T-helper 2 cell treated with Interferon-gamma antibody and Interleukin-4, amounts not matched to agents 100 ng/mL and 5 ng/mL, for 36 hours (primary cell): ENCODE measurements around the gene ABCG2. TPM values are rescaled to one million over a fixed set of nuclear protein-coding genes. Genes with fewer than 3 reads are reported as not detected.

Experiments
- intact Hi-C: fragments of 100-400 bp; cut with micrococcal nuclease; formaldehyde crosslinking; loops from one replicate; pipeline ENCODE4 v1.15.1; 2023
- total RNA-seq: library from RNA; stranded (reverse); gene quantifications from 2 replicates; pipeline ENCODE4 v1.2.3, GENCODE V29; 2022

ABCG2 gene
- total RNA-seq: 0.75 and 0.93 TPM in 2 replicates

GRCh38 chr4:88158489-88159228, at the start of gene ABCG2:
ABCG2 (minus strand) TSS chr4:88158639; CDS start chr4:88139995, 18,644 bp downstream.
- intact Hi-C loops: loop anchor here (2.0 kb wide), 1 partner anchor 54 kb away; no protein-coding TSS in a partner anchor

- intact Hi-C loops: no loop called here
These were observed 49.7 kb upstream of the ABCG2 start for GRCh38 chr4:88208156-88208555.

- intact Hi-C loops: no loop called here
These were observed 48.7 kb upstream of the ABCG2 start for GRCh38 chr4:88207171-88207570.

DNA sequence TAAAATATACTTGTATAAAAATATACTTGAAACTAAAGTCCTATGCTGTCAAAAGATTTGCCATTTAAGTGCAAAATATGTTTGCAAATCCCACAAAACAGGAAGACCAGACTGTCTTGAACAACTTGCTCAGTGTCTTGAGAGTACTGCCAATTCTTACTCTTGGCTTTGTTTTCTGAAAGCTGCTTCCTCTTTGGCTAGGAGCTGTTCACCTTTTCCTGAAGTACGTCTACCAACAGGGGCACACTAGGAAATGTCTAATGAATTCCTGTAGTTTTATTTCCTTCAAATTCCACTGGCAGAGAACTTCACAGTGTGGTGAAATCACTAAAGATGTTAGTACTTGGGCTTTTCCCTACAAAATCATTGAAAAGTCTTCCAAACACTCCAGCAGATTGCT, 46.4 kb upstream of the ABCG2 start:
- intact Hi-C loops: no loop called here

GRCh38 chr4:88202443-88202842, 44.0 kb upstream of the ABCG2 start:
- intact Hi-C loops: no loop called here

- intact Hi-C loops: no loop called here
These were observed 41.7 kb upstream of the ABCG2 start for GRCh38 chr4:88200186-88200585.

GRCh38 chr4:88196523-88197185, 38.2 kb upstream of the ABCG2 start:
- intact Hi-C loops: no loop called here

GRCh38 chr4:88196013-88196365, 37.5 kb upstream of the ABCG2 start:
- intact Hi-C loops: no loop called here

DNA sequence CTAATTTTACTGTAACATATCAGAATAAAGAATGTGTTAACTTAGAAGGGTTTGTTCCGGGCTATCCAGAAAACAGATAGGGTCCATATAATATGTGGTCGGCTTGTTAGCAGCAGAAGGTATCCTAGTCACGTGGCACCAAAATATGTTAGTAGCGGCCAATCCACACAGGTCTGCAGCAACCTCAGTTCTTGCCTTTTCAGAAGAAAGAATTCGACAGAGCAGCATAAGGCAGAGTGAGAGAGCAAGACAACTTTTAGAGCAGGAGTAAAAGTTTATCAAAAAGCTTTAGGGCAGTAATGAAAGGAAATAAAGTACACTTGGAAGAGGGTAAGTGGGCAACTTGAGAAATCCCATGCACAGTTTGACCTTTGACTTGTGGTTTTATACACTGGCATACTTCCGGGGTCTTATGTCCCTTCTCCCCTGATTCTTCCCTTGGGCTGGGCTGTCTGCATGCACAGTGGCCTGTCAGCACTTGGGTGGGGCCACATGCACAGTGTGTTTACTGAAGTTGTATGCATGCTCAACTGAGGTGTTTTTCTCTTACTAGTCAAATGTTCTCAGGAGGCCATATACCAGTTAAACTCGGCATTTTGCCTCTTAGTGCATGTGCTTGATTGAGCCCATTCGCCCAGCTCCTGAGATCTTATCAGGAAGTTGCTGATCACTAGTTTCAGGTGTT, 37.0 kb upstream of the ABCG2 start:
- intact Hi-C loops: no loop called here

- intact Hi-C loops: no loop called here
These were observed 33.0 kb upstream of the ABCG2 start for GRCh38 chr4:88191404-88191803.

- intact Hi-C loops: no loop called here
These were observed 31.6 kb upstream of the ABCG2 start for GRCh38 chr4:88189881-88190585.

DNA sequence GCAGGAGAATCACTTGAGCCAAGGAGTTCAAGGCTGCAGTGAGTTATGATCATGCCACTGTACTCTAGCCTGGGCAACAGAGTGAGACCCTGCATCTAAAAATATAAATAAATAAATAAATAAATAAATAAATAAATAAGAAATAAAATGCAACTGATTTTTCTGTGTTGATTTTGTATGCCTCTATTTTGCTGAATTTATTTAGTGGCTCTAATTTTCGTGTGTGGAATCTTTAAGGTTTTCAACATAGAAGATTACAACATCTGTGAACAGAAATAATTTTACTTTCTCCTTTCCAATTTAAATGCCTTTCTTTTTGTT, 30.9 kb upstream of the ABCG2 start:
- intact Hi-C loops: no loop called here

- intact Hi-C loops: no loop called here
These were observed 30.4 kb upstream of the ABCG2 start for GRCh38 chr4:88188738-88189417.

- intact Hi-C loops: no loop called here
These were observed 29.3 kb upstream of the ABCG2 start for GRCh38 chr4:88187766-88188165.

GRCh38 chr4:88185906-88186305, 27.5 kb upstream of the ABCG2 start:
- intact Hi-C loops: no loop called here

DNA sequence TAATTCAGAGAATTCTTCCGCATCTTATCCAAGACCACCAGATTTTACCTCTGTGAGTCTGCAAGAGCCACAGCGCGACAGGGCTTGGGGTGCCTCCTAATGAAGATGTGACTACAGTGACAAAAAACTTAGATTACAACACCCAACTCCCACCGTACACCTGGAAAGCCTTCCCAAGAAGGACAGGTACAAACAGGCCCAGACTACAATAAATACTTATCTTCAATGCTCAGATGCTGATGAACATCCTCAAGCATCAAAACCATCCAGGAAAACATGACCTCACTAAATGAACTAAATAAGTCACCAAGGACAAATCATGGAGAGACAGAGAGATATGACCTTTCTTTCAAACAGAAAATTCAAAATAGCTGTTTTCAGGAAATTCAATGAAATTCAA, 20.8 kb upstream of the ABCG2 start:
- intact Hi-C loops: no loop called here

DNA sequence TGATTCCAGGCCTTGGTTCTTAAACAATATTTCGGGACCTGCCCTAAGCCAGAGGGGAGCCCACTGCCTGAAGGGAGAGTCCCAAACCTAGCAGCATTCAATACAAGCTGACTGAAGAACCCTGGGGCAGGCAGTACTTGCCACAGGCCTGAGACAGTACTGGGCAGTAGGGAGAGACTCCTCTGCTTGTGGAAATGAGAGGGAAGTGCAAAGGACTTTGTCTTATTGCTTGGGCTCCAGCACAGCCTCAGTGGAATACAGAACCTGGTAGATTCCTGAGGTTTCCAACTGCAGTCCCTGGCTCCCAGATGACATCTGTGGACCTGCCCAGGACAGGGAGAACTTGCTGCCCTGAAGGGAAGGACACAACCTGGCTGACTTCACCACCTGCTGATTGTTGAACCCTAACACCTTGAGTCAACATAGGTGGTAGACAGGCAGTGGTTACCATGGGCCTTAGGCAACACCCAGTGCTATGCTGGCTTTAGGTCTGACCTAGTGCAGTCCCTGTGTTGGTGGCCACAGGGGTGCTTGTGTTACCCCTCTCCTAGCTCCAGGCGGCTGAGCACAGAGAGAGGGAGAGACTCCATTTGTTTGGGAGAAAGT, 20.3 kb upstream of the ABCG2 start:
- intact Hi-C loops: no loop called here

DNA sequence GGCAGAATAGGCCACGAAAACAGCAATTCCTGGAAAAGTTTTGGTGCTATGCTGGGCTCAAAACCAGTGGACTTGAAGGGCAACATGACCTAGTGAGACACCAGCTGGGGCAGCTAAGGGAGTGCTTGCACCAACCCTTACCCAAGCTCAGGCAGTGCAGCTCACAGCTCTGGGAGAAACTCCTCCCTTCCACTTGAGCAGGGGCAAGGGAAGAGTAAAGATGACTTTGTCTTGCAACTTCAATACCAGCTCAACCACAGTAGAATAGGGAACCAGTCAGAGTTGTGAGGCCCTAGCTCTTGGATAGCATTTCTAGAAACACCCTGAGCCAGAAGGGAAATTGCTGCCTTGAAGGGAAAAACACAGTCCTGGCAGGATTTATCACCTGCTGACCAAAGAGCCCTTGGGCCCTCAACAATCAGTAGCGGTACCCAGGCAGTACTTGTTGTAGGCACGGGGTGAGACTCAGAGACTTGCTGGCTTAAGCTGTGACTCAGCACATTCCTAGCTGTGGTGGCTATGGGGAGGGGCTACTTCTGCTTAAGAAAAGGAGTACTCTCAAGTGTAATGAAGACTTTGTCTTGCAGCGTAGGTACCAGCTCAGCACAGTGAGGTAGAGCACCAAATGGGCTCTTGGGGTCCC, 19.7 kb upstream of the ABCG2 start:
- intact Hi-C loops: no loop called here

- intact Hi-C loops: no loop called here
These were observed 14.5 kb upstream of the ABCG2 start for GRCh38 chr4:88172987-88173386.

GRCh38 chr4:88171206-88171605, 12.8 kb upstream of the ABCG2 start:
- intact Hi-C loops: no loop called here

DNA sequence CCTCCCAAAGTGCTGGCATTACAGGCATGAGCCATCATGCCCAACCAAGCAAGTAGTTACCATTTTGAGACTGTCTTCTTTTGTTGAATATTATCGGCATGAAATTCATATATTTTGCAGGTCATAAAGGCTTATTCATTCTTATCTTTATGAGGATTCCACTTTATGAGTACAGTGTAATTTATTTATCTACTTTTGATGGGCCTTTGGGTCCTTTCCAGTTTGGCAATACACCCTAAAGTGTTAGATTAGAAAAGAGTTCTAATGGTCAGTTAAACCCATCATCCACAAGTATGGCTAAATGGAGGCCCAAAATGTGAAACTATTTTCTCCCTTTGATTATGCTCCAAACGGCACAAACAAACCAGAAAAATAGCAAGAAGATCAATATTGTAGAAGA, 10.9 kb upstream of the ABCG2 start:
- intact Hi-C loops: no loop called here
